Activated effector memory CD4-positive, alpha-beta T cell treated with anti-CD3 and anti-CD28 coated beads, Interleukin-2, amount 50 U/mL, for 16 hours (primary cell): Measurements from ENCODE around the gene ATXN7.
A peak's percentile ranks its signal among the peaks of the same experiment; 100 is the strongest.

Experiments
- DNase-seq: peaks from one replicate; pipeline ENCODE4 v3.0.0-alpha.2; 2020

Gene ATXN7, protein sequence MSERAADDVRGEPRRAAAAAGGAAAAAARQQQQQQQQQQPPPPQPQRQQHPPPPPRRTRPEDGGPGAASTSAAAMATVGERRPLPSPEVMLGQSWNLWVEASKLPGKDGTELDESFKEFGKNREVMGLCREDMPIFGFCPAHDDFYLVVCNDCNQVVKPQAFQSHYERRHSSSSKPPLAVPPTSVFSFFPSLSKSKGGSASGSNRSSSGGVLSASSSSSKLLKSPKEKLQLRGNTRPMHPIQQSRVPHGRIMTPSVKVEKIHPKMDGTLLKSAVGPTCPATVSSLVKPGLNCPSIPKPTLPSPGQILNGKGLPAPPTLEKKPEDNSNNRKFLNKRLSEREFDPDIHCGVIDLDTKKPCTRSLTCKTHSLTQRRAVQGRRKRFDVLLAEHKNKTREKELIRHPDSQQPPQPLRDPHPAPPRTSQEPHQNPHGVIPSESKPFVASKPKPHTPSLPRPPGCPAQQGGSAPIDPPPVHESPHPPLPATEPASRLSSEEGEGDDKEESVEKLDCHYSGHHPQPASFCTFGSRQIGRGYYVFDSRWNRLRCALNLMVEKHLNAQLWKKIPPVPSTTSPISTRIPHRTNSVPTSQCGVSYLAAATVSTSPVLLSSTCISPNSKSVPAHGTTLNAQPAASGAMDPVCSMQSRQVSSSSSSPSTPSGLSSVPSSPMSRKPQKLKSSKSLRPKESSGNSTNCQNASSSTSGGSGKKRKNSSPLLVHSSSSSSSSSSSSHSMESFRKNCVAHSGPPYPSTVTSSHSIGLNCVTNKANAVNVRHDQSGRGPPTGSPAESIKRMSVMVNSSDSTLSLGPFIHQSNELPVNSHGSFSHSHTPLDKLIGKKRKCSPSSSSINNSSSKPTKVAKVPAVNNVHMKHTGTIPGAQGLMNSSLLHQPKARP

GRCh38 chr3:63863150-63864007 is at the start of gene ATXN7, which contains the start of gene THOC7:
Gene ATXN7, plus strand, starts transcription at chr3:63863867. Its CDS starts 48,732 bp downstream, at chr3:63912599.
Gene THOC7, minus strand, starts transcription at chr3:63863805. Its CDS starts 15 bp downstream, at chr3:63863790.
- peak; percentile 90 for DNase-seq

GRCh38 chr3:63814237-63814636 is 49.4 kb upstream of the ATXN7 start:
- no peak for DNase-seq

- no peak for DNase-seq
Observed at GRCh38 chr3:63817225-63817624, 46.4 kb upstream of the ATXN7 start.

GRCh38 chr3:63818282-63819150 is 45.2 kb upstream of the ATXN7 start:
- DNase-seq: peak; percentile 81

GRCh38 chr3:63819151-63819398 is 44.6 kb upstream of the ATXN7 start, which contains the start of gene C3orf49:
Gene C3orf49, plus strand, starts transcription at chr3:63819299. Its CDS starts 173 bp downstream, at chr3:63819472.
- DNase-seq: no peak

- no peak for DNase-seq
Observed at GRCh38 chr3:63824309-63824708, 39.4 kb upstream of the ATXN7 start.

DNA sequence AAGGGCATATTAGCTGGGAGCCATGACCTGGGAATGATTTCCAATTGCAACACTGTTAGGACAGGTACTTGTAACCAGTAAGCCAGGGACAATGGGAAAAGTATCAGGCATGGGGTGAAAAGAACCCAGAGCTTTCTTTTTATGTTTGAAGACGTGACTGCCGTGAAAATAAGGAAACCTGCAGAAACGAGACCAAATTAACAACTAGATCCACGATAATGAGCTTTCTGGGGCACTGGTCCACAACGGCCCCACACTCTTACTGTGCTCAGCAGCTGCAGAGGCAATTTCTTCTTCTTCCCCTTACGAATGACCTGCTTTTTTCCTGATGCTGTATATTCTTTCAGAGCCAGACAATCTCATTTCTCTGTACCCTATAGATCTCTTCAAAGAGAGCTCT is 33.1 kb upstream of the ATXN7 start:
- no peak for DNase-seq

DNA sequence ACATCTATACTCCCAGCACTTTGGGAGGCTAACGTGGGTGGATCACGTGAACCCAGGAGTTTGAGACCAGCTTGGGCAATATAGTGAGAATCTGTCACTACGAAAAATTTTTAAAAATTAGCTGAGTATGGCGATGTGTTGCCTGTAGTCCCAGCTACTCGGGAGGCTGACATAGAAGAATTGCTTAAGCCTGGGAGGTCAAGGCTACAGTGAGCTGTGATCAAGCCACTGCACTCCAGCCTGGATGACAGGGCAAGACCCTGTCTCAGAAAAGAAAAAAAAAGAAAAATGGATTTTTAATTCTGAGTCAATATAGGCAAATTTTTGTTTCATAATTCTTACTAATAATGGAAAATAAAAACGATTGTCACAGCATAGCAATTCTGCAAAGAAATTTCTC is 31.3 kb upstream of the ATXN7 start:
- DNase-seq: no peak

GRCh38 chr3:63841704-63842103 is 22.0 kb upstream of the ATXN7 start:
- DNase-seq: no peak

DNA sequence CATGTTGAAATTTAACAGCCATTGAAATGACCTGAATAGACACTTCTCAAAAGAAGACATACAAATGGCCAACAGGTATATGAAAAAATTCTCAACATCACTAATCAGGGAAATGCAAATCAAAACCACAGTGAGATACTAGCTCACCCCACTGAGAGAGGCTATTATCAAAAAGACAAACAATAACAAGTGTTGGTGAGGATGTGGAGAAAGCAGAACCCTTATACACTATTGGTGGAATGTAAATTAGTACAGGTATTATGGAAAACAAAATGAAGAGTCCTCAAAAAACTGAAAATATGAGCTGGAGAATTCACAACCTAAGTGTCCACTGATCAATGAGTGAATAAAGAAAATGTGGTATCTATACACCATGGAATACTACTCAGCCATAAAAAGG is 21.5 kb upstream of the ATXN7 start:
- DNase-seq: no peak

DNA sequence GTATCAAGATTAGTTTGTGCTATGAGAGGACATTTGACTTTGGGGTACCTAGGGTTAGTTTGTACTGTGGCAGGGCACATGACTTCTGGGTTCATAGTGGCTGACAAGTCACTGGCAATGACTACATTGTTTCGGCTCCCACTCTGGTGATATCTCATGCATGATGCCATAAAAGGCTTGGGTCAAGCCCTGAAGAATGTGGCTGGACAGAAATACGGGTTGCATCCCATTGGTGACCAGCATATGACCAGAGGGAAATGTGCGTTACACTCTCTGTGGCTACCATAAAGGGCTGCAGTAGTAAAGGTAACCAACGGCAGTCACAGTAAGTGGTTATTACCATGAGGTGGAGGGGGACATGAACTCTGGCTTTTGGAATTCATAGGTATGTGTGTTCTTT is 18.5 kb upstream of the ATXN7 start:
- DNase-seq: no peak

- no peak for DNase-seq
Observed at GRCh38 chr3:63847718-63848450, 15.8 kb upstream of the ATXN7 start.

GRCh38 chr3:63849175-63849574 is 14.5 kb upstream of the ATXN7 start:
- DNase-seq: no peak

DNA sequence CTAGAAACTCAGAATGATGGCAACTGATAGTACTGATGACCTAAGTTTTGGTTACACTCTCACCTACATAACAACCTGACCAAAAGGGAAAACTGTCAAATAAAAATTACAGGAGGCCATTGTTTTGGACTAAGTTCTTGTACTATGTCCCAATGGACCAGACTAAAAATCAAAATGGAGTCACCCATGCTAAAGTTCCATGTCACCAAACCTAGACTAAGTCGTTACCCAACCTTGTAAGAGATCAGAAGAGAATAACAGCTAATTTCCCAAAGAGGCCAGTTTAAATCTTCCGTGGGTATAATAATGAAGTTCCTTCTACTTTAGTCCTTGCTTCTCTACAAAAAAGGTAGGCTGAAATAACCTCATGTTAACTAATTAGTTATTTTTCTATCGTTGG is 12.4 kb upstream of the ATXN7 start:
- DNase-seq: no peak

DNA sequence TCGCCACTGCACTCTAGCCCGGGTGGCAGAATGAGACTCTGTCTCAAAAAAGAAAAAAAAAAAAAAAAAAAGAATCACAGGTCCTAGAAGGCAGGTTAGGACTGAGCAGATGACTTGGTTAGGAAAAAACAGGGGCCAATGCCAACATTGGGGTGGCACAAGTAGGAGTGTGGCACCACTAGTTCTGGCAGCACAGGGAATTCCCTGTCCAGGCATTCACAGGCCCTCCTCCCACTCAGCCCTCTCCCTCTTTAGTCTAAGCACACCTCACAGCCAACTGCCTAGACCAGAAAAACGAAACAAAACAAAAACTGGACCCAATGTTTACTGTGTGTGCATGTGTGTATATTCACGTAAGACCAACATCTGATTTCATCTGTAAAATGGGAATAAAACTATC is 10.6 kb upstream of the ATXN7 start:
- no peak for DNase-seq

DNA sequence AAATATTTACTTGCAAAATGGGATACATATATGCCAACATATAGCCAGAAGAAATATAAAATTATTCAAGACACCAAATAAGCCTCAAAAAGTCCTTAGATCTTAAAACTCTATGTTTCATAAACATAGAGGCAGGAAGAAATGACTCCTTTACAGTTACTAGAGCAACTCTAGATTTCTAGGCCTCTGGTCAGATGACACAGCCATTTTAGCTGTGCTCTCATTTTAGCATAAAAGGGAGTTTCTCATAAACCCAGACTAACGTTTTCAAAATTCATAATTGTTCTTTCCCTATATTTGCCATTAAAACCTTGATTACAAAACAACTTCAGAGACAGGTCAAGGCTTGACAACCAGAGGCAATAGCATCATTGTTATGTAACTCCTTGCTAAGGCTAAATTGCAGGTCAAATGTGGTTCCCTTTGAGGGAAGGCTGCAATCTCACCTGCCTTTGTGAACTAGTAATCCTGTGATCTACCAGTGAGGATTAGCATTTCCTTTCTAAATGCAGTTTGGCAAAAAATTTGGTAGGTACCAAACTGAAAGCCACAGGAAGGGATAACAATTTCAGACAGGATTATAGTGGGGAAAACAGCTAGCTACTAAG is 8.2 kb upstream of the ATXN7 start:
- no peak for DNase-seq

DNA sequence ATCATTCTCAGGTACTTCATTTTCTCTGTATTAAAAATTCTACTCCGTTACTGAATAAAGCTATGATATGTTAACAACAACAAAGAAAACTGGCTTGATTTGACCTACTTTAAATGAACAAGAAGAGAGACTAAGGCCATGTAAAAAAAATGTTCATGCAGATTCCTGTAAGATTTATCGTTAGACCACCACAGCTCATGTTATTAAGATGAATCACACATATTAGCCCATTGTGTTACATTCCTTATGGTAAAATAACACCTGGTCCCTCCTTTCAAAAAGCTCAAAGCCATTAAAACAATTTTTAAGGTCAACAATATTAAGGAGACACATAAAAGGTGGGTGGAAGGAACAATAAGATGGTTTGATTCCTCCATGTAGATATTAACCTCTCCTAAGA is 6.4 kb upstream of the ATXN7 start:
- DNase-seq: no peak

DNA sequence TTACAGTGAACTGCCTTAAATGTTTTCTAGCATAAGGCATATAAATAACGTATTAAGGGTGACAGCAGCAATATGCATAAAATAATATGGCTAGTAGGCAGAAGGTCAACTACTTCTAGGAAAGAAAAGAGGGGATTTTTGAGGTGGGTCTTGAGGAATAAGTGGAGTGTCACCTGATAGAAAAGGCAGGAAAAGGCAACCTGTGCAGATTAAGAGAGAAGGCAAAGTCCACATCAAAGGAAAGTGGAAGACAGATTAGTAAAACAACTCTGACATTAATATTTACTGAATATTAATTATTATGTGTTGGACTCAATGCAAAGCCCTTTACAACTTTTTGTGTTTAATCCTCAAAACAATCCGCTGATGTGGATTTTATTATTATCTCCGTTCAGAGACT is 2.9 kb upstream of the ATXN7 start:
- no peak for DNase-seq

DNA sequence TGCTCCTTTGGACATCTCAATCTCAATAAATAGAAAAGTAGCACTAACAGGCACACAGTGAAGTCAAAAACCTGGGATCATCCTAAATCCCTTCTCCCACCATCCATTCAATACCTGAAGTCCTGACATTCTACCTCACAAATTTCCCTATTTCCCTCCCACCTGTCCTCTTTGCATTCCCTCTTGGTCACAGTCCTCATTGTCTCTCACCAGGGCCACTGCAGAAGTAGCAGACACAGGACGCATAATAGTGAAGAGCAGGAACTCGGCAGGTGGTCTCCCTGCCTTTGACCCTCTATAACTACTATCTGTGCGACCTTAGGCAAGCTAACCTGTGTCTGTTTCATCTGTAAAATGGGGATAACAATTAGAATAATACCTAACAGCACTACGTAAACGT is 2.4 kb upstream of the ATXN7 start:
- DNase-seq: no peak

DNA sequence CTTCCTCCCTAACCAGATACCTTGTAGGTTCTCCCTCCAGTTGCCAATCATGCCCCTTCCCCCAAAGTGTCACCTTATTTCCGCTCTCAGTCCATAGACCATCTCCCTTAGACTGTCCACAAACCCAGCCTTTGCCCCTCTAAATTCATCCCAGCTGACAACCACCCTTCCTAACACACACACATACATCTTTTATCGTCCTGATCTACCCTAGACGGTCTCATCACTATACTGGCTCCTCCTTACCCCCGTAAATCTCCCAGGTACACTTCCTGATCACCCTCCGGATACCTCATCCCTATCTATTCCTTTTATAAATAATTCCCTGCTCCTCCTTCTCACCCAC is 890 bp upstream of the ATXN7 start:
- no peak for DNase-seq
